GM13977 (cell line): ENCODE results near the gene ZNF346.

Experiments used
- DNase-seq: peaks from one replicate; pipeline ENCODE4 v3.0.0; 2012; ENCODE audit warnings: low spot score
- in situ Hi-C: fragments of 300-500 bp; cut with MboI; formaldehyde crosslinking; loops from one replicate; pipeline ENCODE4 v1.12.0; 2022; ENCODE audit warnings: low sequenced_read_pairs, low pct_unique_long_range_greater_than_20kb, mixed read lengths, inconsistent platforms; ENCODE audit not compliant: unreplicated experiment
- TF ChIP-seq, protein P1 (sequence below): IDR thresholded peaks from 2 replicates; pipeline ENCODE4 v1.5.1; 2012; ENCODE audit warnings: mild to moderate bottlenecking, control low read depth; ENCODE audit not compliant: insufficient read depth; ENCODE audit errors: extremely low read depth, missing control alignments

ZNF346 gene

DNA sequence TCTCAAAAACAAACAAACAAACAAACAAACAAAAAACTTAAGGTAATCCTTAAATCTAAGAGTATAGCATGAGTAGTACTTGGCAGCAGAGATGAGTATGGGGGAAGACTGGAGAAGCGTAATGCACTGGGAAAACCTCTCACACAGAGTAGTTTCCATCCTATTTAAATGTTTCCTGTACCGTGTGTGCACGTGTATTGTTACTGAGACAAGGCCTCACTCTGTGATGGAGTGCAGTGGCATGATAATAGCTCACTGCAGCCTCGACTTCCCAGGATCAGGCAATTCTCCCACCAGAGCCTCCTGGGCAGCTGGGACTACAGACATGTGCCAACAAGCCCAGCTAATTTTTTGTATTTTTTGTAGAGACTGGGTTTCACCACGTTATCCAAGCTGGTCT is 18.8 kb upstream of the ZNF346 start:
- TF ChIP-seq, protein P1, sequence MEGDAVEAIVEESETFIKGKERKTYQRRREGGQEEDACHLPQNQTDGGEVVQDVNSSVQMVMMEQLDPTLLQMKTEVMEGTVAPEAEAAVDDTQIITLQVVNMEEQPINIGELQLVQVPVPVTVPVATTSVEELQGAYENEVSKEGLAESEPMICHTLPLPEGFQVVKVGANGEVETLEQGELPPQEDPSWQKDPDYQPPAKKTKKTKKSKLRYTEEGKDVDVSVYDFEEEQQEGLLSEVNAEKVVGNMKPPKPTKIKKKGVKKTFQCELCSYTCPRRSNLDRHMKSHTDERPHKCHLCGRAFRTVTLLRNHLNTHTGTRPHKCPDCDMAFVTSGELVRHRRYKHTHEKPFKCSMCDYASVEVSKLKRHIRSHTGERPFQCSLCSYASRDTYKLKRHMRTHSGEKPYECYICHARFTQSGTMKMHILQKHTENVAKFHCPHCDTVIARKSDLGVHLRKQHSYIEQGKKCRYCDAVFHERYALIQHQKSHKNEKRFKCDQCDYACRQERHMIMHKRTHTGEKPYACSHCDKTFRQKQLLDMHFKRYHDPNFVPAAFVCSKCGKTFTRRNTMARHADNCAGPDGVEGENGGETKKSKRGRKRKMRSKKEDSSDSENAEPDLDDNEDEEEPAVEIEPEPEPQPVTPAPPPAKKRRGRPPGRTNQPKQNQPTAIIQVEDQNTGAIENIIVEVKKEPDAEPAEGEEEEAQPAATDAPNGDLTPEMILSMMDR = no peak
- in situ Hi-C loops = no loop called here

DNA sequence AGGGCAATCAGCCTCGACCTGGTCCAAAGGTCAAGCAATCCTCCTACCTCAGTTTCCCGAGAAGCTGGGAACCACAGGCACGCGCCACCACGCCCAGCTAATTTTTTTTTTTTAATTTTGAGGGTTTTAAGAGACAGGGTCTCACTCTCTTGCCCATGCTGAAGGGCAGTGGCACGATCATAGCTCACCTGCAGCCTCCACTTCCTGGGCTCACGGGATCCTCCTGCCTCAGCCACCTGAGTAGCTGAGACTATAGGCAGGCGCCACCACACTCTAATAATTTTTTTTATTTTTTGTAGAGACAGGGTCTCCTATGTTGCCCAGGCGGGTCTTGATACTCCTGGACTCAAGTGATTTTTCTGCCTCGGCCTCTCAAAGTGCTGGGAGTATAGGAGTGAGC is 17.5 kb upstream of the ZNF346 start:
- in situ Hi-C loops = no loop called here

More for the DNA sequence above, 18.8 kb upstream of the ZNF346 start:
- no peak for DNase-seq

DNA sequence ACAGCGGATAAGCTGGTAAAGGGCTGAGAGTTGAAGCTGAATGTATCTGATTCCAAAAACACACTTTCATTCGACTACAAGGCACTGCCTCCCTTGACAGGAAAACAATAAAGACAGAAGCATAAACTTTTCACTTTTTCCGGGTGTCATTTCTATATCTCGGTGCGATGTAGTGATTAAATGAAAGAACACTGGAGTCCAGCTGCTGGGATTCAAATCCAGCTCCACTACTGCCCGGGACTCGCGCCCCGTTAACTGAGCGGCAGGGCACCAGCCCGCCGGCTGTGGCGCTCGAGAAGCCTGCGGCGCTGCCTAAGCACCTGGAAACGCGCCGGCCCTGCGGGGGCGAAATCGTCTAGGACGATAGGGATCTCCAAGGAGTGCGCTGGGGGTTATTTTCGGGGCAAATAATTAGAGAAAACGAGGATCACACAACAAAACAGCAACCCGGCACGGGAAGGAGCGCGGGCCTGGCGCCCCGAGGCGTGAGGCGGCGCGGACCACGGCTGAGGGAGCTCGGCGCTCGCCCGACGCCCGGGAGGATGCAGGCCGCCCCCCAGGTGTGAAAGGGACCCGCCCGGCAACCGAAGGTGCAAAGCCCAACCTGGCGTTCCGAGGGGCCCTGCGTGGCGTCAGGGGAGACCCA is 16.8 kb upstream of the ZNF346 start:
- peak; percentile 62 for DNase-seq
- in situ Hi-C loops = no loop called here
- TF ChIP-seq, protein P1 = peak; percentile 62

More for the DNA sequence above, 17.5 kb upstream of the ZNF346 start:
- TF ChIP-seq, protein P1 = no peak
- DNase-seq = no peak

DNA sequence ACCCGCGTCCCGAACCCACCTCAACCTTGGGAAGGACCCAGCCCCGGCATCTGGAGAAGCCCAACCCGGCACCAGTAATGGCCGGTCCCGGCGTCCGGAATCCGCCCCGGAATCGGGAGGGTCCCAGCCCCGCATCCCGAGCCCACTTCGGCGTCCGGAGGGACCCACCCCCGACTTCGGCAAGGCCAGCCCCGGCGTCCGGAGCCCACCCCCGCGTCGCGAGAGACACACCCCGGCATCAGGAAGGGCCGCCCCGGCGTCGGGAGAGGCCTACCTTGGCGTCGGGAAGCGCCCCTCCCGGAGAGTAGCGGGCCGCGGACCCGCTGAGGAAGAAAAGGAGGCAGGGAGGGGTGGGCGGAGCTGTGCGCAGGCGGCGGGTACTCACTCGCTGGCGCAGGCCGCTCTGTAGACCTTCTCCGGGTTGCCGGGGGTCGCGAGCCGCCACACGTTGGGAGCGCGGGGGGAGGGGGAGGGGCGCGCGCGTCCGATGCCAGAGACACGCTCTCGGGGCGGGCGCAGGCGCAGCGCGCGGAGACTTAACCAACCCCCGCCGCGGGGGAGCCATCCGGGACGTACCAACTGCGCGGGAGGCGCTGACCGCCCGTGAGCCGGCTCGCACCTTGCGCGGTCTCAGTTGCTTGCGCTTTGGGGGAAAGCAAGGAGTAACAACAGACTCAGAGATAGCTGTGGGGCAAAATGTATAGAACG is 16.1 kb upstream of the ZNF346 start, which contains the start of gene UIMC1:
TSS of gene UIMC1 (minus strand) at position 515 of the 708 bp plus-strand sequence. CDS start 24,164 bp downstream, outside the sequence.
- TF ChIP-seq, protein P1 = no peak
- in situ Hi-C loops = no loop called here
- DNase-seq = peak; percentile 91

DNA sequence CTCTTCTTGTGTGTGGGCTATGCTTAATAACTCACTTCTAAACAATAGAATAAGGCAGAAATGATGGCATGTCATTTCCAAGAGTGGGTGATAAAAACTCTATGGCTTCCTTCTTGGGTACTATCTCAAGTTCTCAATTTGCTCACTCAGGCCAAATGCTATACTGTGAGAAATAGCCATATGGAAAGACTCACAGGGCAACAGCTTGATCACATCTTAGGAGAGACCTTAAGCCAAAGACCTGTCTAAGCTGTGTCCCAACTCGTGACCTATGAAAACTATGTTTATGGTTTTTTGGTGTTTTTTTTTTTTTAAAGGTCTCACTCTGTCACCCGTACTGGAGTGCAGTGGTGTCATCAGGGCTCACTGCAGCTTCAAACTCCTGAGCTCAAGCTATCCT is 13.8 kb upstream of the ZNF346 start:
- in situ Hi-C loops = no loop called here
- TF ChIP-seq, protein P1 = no peak
- no peak for DNase-seq

DNA sequence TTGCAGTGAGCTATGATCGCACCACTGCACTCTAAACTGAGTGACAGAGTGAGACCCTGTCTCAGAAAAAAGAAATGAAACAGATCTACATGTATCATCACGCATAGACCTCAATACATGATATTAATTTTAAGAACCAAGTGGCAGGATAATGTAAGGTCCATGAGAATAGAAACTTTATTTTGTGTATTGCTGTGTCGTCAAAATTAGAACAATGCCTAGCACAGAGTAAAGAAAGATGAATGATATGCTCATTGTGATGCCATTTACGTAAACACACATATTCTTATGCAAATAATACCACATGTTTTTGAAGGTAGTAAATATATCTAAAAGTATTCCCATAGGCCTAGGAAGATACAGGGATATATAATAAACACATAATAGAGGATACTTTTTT is 12.3 kb upstream of the ZNF346 start:
- DNase-seq = no peak
- in situ Hi-C loops = no loop called here
- TF ChIP-seq, protein P1 = no peak
